ENCODE results near the gene CELSR1.
"Not testable (repeated sequence)": the region's sequence is repeated elsewhere in the genome, so short reads cannot be mapped to it uniquely, and the experiment has no call there.

Gene CELSR1

DNA sequence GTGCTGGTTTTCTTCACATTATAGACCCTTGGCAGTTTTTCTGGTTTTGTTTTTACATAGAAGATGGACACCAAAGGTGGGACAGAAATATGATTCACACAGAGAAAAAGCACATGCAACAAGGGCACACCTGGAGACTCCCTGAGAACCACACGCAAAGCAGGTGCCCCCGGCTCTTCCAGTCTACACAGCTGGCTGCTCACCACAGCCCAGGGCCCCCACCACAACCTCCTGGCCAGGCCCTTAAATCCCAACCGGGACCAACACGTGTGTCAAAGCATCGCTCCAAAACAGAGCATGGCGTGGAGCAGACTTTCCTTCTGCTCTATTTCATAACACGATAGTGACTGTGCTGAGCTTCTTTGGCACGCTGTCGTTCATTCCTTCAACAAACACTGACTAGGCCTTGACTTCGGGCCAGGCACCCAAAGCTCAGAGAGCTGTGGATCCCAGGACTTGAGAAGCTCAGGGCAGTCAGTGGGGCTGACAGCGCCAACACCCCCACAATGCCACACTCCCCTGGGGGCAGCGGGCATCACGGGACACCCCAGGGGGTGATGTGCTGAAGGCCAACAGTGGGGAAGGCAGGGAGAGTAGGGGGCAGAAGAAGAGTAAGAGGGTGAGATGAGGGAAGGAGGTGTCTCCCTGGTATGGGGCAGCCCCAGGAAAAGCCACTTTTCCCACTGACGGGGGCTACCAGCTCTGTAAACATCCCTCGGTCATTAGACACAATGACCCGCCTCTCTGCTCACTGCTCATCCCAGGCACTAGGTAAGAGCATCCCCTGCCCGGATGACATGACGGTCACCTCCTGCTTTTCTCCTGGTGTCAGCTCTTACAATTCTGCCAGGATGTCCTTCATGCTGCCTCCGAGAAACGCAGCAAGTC lies 26.0 kb downstream of the CELSR1 start:
- FAIRE-seq: no peak

DNA sequence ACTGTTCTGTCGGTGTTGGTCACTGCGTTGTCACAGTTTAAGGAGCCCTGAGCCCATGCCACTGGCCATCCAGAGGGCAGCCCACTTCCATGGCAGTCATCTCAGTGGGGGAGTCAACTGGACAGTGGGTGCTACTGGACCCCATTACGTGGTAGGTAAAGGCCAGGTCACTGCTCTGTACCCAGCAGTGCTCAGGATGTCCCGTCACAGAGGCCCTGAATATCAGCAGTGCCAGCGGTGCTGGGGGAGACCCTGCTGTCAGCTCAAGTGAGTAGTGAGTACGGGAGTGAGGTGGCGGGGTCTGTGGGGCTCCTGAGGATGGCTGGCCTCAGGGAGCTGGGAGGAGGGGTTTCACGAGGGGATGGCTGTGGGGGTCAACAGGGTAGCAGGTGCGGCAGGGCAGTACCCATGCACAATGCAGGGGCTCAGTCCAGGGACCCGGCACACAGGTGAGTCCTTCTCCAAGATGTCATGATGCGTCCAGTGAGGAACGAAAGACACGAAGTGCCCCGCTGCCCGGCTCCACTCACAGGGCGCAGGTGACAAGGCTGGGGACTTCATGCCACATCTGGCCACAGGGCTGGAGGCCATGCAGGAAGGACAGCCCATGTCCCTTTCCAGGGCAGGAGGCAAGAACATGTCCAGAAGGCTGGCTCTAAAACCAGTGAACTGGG lies 27.9 kb downstream of the CELSR1 start:
- no peak for FAIRE-seq

DNA sequence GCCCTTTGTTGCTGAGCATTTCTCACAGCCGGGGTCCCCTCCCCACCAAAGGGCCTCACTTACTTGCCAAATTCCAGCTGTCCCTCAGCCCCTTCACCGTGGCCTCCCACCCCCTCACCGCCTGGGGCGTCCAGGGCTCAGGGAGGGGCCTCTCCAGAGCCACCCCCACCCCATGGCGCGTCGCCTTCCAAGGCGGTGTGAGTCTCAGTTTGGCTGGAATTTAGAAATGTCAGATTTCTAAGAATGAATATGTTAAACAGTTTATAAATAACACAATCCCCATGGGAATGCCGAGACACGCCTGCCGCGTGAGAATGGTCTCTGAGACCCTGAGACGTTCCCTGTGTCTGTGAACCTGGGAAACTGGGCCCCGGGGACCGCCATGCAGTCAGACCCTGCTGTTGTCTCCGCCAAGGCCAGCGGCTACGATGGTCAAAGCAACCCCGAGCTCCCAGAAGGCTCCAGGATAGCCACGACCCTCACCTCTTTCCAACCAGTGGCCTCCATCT lies 28.9 kb downstream of the CELSR1 start:
- no peak for FAIRE-seq

DNA sequence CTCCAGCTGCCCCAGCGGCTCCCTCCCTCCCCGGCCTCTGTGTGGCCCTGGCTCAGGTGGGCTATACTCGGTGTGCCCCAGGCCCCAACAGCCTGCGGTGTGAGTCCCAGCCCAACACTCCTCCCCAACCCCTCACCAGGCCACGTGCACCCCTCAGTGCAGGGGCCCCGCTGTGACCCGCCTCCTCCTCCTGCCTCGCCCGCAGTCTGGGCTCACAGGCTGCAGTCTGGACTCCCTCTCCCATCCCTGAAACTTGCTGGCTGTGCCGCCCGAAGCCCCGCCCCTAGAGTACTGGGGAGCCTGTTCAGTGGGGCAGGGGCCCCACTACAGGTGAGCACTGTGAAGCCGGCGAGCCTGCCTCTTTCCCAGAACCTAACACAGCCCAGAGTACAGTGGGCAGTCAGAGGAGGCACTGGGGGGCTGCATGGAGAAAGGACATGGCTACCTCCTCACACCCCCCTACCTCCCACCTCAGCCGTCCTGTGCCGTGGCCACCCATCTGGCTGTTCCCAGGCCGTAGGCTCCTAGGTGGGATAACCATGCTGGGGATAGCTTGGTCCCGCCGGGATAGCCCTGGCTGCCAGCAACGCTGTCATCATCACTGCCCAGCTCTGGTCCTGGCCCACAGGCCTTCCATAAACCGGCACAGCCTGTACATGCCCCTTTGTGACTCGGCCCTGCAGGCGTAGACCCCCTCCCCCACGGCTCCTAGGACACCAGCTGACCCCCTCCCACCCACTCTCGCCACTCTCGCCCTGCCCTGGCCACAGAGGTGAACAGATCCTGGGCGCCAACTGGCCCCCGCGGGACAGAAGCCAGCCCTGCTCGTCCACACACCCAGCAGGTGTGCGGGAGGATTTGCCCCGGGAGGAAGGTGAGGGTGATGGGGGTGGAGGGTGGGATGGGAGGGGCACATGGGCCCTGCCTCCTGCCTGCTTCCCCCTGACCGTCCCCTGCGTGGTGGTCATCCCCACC lies 29.7 kb downstream of the CELSR1 start:
- FAIRE-seq: no peak

DNA sequence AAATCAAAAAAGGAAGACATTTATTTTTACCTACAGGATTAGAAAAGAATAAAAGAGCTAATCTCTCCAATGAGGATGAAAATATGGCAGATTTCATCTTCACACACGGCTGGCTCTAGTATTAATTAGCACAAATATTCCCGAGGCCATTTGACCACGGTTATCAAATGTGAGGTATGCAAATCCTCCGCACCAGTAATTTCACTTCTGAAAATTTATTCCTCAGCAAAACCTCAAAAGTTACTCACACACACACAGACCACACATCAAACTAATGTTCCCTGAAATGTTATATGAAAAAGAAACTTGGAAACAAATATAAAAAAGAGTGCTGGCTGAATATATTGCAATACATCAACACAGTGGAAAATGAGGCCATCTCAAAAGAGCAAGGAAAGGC lies 32.8 kb downstream of the CELSR1 start:
- no peak for FAIRE-seq

DNA sequence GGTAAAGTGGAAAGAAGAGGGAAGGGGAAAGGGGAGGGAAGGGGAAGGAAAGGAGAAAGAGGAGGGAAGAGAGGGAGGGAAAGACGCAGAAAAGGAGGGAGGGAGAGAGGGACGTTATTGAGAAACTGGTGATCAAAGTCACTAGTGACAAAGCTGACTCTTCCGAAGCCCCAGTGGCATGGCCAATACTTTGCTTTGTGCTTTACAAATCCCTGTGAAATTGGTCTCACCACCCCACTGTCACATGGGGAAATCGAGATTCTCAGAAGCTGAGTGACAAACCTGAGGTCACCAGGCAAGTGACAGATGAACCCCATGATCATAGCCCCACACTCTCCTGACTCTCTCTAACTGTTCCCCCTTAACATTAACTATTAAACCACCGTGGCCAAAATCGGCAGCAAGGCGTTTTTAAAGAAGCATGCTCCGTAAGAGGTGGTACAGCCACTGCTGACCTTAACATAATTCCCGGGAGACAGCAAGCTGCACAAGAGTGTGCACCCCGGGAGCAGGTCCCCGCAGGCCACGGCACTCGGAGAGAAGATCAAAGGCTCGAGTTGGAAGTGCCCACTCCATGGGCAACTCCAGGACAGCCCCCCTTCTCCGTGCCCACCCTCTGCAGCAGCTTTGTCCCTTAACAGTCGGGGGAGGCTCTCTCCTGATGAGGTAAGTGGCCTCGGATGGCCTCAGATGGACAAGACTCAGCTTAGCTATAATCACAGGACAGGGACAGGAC lies 34.8 kb downstream of the CELSR1 start:
- no peak for FAIRE-seq

DNA sequence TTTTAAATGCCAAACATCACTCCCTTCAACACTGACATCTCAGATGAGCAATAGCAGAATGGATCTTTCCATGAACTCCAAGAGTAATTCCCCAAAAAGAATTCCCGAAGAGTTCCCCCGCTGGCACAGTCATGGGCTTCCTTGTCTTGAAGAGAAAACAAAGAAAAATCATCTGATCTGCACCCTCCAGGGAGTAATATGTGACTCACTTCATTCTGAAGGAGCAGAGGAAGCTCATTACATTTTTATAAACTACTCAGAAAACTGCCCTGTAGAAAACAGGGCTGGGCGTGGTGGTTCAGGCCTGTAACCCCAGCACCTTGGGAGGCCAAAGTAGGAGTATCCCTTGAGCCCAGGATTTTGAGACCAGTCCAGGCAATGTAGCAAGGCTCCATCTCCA lies 35.7 kb downstream of the CELSR1 start:
- FAIRE-seq: no peak

DNA sequence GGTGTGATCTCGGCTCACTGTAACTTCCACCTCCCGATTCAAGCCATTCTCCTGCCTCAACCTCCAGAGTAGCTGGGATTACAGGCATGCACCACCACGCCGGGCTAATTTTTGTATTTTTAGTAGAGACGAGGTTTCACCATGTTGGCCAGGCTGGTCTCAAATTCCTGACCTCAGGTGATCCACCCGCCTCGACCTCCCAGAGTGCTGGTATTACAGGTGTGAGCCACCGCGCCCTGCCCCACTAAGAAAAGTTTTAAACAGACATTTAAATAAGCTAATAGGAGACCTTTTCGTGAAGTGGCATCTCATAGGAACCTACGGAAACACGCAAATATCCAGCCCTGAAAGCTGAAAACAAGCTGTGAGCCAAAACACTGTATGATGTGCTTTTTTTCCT lies 36.2 kb downstream of the CELSR1 start:
- FAIRE-seq: not testable (repeated sequence)

DNA sequence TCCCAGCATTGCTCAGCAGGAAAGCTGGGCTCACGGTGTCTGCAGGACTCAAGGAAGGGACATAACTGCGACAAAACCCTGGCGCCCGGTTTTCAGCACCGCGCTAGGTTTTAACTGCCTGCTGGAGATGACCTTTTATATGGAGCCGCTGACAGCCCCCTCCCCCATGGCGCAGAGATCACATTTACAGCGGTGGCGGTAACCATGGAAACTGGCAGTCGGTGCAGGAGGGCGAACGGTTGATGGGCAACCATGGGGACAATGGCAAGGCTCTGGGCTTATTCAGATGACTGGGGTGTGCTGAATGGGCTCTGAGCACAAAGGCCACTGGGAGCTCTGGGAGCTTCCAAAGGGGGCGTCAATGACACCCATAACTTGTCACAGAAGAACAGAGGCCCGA lies 37.2 kb downstream of the CELSR1 start:
- no peak for FAIRE-seq

DNA sequence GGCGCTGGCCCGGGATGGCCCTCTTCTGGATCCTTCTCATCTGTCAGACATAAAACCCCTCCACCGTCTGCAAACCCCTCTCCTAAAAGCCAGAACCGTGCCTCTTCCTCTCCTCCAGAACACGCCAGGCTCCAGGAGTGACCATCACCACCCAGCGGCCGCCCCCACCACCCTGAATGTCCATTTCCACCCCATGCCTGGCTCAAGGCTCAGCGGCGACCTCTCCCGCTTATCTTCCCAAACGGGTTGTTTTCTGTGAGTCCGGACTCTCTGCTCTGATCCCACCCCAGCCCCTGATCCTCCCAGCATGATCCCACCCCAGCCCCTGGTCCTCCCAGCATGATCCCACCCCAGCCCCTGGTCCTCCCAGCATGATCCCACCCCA lies 37.6 kb downstream of the CELSR1 start:
- no peak for FAIRE-seq

DNA sequence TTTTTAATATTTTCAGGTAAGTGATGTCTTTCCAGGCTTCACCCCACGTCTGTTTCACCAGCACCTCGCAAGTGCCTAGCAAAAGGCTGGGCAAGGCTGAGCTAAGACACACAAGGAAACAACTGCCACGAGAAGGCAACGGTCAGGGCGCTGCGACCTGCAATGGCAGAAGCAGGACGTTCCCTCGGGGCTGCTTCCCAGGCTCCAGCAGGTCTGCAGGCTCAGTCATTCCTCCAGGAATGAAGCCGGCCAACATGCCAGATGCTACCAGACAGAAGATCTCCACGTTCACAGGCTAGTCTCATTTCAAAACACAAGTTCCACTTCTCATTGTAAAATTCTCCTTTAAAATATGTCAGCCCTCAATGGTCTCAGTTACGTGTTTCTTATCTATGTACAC lies 45.5 kb downstream of the CELSR1 start:
- no peak for FAIRE-seq

DNA sequence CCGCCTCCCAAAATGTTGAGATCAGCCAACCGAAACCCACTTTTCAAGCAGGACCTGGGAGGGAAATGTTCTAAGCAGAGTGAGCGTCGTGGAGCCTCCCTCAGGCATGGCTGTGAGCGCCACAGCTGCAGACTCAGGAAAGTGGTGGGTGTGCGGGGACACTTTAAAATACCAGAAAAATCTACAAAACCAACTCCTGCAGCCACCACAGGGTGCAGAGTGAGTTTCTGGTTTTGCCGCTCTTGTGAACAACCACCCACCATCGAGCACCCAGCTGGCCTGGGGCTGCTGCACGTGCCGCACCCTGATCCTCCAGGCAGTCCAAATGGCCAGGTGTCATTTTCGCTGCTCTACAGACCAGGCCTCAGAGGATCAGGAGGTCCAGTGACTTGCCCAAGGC lies 46.9 kb downstream of the CELSR1 start:
- FAIRE-seq: no peak

DNA sequence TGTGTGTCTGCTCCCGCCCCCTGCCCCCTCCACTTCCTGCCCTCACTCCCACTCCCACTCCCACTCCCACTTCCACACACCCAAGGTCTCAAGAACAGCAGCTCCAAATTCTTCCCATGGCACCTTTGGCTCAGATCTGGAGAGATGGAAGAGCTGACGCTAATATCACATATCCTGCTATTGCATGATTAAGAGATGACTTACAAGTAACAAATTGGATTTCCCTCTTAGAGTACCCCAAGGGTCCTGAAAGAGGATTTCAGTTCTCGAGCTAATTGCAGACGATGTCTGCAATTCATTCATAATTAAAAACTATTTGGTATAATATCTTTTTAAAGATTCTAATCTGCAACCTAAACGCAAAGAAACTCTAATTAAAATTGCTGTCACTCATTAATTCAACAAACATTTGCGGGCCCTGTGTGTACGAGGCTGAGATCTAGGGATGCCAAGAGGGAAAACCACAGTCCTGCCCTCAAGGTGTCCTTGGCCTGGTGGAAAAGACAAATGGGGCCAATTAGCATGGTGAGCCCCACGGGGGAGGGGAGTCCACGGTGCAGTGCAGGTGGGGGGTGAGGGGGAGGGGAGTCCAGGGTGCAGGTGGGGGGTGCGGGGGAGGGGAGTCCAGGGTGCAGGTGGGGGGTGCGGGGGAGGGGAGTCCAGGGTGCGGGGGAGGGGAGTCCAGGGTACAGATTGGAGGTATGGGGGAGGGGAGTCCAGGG lies 50.3 kb downstream of the CELSR1 start:
- FAIRE-seq: no peak

DNA sequence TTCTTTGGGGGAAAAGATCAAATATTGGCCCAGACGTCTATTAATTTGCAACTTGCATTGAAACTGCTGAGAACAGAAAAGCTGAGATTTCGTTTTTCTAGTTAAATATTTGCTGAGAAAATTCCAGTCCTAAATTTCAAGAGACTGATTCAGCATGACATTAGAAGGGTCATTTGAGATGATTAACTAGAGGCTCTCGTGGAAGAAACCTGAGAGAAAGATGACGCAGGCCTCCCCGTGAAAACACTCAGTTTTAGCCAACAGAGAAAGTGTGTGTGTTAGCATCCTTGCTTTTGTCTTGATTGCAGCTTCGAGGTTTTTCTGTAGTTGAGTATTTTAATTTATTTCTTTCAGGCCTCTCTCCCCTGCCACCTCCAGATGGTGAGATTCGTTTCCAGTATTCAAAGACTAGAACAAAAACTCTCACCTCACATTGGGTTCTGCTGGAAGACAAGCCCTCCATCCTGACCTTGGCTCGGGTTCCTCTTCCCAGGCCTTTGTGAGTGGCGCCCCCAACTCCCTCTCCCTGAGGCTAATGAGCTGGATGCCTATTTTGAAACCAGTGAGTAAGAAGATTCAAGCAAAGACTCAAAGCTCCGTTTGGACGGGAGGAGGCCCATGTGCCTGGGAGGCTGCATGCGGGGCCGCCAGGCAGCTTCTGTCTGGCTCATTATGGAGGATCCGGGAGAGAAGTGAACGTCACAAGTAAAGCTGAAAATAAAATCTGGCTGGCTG lies 52.4 kb downstream of the CELSR1 start:
- FAIRE-seq: no peak

DNA sequence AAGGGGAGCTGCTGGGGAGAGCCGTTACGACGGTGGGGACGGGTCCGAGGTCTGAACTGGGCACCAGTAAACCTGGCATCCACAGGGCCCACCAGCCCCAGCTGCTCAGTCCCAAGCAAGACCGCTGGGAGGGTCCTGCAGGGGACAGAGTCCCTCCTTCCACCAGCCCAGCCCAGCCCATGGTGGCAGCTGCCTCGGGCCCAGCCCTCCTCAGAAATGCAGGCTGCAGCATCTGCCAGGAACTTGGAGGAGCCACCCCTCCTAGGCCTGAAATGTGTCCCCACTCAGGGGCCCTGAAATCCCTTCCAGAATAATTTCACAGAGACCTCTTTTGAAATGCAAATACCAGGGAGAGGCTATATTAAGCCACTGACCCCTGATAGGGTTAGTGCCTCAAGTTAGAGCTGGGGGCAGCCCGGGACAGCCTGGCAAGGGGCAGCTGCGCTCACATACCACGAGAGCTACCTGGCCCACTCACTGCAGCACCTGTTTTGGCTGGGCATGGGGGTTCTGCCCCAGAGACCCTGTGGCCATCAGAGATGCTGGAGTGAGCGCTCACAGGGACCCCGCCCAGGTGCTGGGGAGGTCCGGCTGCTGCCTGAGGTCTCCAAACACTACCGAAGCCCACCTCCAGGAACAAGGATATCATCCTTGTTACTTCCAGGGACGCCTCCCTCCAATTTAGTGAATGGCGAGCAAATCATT lies 53.1 kb downstream of the CELSR1 start:
- FAIRE-seq: no peak

DNA sequence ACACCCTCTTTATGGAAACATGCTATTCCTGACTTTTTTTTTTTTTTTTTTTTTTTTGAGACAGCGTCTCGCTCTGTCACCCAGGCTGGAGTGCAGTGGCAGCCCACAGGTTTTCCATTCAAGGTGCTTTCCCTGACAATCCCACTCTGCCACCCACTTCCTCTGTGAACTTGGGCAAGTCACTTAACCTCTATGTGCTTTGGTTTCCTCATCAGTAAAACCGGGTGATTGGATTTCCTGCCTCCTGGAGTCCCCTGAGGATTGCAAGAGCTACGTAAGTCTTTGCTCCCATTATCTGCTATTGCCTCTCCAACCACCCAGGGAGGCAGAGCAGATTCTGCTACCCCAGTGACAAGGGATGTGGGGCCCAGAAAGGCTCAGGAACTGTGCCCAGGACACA lies 54.1 kb downstream of the CELSR1 start:
- FAIRE-seq: no peak

DNA sequence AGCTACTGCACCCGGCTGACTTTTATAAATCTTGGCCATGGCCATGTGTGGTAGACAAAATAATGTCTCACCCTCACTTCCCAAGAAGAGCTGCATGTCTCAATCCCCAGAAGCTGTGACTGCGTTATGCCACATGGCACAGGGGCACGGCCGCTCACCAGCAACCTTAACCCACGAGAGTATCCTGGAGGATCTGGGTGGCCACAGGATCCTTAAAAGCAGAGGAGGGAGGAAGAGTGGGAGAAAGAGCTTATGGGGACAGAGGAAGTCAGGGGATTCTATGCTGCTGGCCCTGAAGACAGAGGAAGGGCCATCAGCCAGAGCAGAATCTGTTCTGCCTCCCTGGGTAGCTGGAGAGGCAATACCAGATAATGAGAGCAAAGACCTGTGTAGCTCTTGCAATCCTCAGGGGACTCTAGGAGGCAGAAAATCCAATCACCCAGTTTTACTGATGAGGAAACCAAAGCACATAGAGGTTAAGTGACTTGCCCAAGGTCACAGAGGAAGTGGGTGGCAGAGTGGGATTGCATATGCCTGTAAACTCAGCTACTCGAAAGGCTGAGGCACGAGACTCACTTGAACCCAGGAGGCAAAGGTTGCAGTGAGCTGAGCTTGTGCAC lies 55.3 kb downstream of the CELSR1 start:
- FAIRE-seq: no peak

DNA sequence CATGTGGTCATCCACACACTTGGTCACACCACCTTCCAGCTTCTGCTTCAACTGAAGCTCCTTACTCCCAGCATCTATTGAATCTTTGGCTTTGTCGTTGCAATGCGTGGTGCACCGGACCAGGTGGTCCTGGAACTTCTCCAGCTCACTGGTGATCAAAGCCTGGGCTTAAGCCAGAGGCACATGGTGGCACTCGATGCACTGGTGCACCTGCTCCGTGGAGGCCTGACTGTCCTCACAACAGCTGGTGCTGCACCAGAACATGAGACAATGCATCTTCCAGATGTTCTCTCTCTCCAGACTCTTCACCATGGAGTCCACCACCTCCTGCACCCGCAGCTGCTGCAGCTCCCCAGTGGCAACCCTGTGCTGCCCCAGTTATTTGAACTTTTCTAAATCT lies 56.0 kb downstream of the CELSR1 start:
- FAIRE-seq: no peak

DNA sequence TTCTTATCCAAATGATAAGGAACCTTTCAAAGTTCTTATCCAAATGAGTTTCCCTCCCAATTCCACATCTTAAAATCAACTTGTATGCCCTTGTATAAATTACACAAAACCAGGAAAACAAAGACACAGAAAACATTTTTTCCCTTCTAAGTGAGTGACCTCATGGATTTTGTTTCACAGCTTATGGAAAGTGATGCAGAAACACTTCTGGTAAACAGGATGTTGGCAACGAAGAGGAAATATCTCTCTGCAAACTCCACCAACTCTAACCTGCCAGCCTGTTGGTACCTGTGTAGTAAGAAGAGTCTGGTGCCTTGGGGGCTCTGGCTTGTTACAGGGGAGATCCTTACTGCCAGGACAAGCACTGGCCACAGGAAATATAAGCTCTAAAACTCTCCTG lies 57.0 kb downstream of the CELSR1 start:
- no peak for FAIRE-seq

DNA sequence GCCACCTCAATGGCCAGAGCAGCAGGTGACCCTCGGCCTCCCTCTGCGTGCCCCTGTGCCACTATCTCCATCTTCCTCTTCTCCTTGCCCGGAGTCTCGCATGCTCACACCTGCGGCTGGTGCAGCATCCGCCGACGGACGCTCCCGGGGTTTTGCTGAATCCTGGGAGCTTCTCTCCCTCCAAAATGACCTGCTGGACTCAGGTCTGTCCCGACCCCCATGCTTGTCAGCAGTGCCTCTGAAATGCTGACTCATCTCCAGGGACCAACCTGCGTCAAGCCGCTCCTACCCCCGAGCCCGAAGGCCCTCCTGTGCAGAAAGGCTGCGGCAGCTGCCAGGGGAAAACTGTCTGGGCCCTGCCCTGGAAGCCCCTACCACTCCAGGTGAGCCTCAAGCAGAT lies 58.4 kb downstream of the CELSR1 start:
- no peak for FAIRE-seq

Measured in islet of Langerhans (tissue), 1 donor.